Psoas muscle (tissue), 8 donors: ENCODE measurements around the gene INO80. TPM values are rescaled to one million over a fixed set of nuclear protein-coding genes. Genes with fewer than 3 reads are reported as not detected.
A peak's percentile ranks its signal among the peaks of the same experiment; 100 is the strongest.

ENCODE experiments used
- ATAC-seq, 4 donors: fragments of 200-7000 bp; cut with Tn5 transposase; one replicate each; pipeline ENCODE4 v1.9.1; 2020; ENCODE audit warnings: moderate library complexity in 3 of 4, mild to moderate bottlenecking in 2 of 4
- DNase-seq, 2 donors: peaks; one replicate each; pipeline ENCODE4 v3.0.0-alpha.2; 2020
- H3K27ac ChIP-seq: fragments of 200-600 bp; one replicate; pipeline ENCODE4 v1.8.0; 2022
- H3K27me3 ChIP-seq, 3 donors: fragments of 200-600 bp in 1 of 3; one replicate each; pipeline versions ENCODE4 v1.6.1 to v1.8.0; 2013 to 2022; ENCODE audit warnings: low read length in 2 of 3, mild to moderate bottlenecking in 2 of 3, moderate library complexity in 1 of 3; ENCODE audit not compliant: insufficient read depth in 3 of 3
- H3K36me3 ChIP-seq, 2 donors: fragments of 200-600 bp in 1 of 2; one replicate each; pipeline versions ENCODE4 v1.6.1 to v1.8.0; 2013 to 2022; ENCODE audit warnings: low read depth in 1 of 2, mild to moderate bottlenecking in 1 of 2, moderate library complexity in 1 of 2; ENCODE audit not compliant: insufficient read depth in 1 of 2
- H3K4me1 ChIP-seq: fragments of 200-600 bp; one replicate; pipeline ENCODE4 v1.8.0; 2022
- H3K4me3 ChIP-seq: fragments of 200-600 bp; one replicate; pipeline ENCODE4 v1.8.0; 2022; ENCODE audit warnings: mild to moderate bottlenecking
- H3K9me3 ChIP-seq: fragments of 200-600 bp; one replicate; pipeline ENCODE4 v1.8.0; 2022
- WGBS, 3 donors: extraction: QIAGEN DNeasy Blood & Tissue Kit; methylation state at CpG; one replicate each; pipeline versions ENCODE4 v1.1.6 to v1.1.7; 2013; 5-methylcytosine and 5-hydroxymethylcytosine counted together
- intact Hi-C, 2 donors: fragments of 100-400 bp; cut with DNase I; formaldehyde crosslinking; loops; one replicate each; pipeline versions ENCODE4 v1.11.0 to v1.14.2; 2022
- polyA plus RNA-seq, 3 donors: library from polyadenylated mRNA; stranded (reverse); fragments of 200-250 nt; gene quantifications; one replicate each; pipeline ENCODE4 v1.2.3, GENCODE V29; 2013
- total RNA-seq, 4 donors: library from RNA; stranded (reverse); fragmentation: NEBNext Ultra II Directional in 2 of 4; extraction: Animal tissue kit (Norgen Biotek cat#: 25700) in 2 of 4; gene quantifications; one replicate each; pipeline versions ENCODE4 v1.2.1 to v1.2.4, GENCODE V29; 2021 to 2023
- TF ChIP-seq, protein P1 (sequence below): fragments of 200-600 bp; IDR thresholded peaks from one replicate; pipeline ENCODE4 v1.8.0; 2022; ENCODE audit warnings: antibody characterized with exemption
- donor health status: healthy with polysubstance abuse.
- donor health status: DM: no; HTN: no; CAD: no; lungs with moderate emphysema.
- donor health status: Bipolar disorder and iron deficiency.
- donor health status: healthy.
- donor health status: DM: yes; HTN: yes; CAD: no.
- donor health status: DM: no; HTN: no; CAD: no.
- donor health status: DM: no; HTN: no; CAD: no.
- donor health status: DM: yes; HTN: yes; CAD: no.

INO80 gene
- total and polyA plus RNA-seq, 7 donors: 12.4 to 30.5 (median 20.1) TPM

DNA sequence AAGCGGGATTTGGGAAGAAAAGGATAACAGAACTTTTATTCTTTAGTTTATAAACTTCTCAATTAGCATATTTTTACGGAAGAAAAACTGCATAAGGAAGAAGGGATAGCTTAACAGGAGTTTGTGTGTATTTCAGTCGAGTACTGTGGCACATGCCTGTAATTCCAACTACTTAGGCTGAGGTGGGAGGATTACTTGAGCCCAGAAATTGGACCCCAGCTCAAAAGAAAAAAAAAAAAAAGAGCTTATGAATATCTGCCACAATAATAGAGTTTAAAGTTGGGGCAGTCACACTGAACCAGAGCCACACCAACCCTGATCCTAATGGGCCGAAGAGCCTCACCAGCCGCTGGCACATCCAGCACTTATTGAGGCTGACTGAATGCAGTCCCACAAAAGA lies 131.7 kb downstream of the INO80 start:
- TF ChIP-seq, protein P1, sequence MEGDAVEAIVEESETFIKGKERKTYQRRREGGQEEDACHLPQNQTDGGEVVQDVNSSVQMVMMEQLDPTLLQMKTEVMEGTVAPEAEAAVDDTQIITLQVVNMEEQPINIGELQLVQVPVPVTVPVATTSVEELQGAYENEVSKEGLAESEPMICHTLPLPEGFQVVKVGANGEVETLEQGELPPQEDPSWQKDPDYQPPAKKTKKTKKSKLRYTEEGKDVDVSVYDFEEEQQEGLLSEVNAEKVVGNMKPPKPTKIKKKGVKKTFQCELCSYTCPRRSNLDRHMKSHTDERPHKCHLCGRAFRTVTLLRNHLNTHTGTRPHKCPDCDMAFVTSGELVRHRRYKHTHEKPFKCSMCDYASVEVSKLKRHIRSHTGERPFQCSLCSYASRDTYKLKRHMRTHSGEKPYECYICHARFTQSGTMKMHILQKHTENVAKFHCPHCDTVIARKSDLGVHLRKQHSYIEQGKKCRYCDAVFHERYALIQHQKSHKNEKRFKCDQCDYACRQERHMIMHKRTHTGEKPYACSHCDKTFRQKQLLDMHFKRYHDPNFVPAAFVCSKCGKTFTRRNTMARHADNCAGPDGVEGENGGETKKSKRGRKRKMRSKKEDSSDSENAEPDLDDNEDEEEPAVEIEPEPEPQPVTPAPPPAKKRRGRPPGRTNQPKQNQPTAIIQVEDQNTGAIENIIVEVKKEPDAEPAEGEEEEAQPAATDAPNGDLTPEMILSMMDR: no peak
- Histone ChIP-seq H3K4me1 (no peaks in the 10 kb centered on the region), H3K27ac (peak overlapping the region; percentile 39), H3K36me3 (peaks cover 10 to 95% of the 10 kb centered on the region in 2 donors), H3K27me3 (no peaks in the 10 kb centered on the region), H3K9me3 (no peaks in the 10 kb centered on the region), H3K4me3 (no peak overlapping the region)
- no peak for ATAC-seq
- intact Hi-C loops: no loop called here
- 78 to 90% (median 80%) methylated on average over 5 of the region's 5 CpGs for WGBS, 3 donors
- no peak for DNase-seq

DNA sequence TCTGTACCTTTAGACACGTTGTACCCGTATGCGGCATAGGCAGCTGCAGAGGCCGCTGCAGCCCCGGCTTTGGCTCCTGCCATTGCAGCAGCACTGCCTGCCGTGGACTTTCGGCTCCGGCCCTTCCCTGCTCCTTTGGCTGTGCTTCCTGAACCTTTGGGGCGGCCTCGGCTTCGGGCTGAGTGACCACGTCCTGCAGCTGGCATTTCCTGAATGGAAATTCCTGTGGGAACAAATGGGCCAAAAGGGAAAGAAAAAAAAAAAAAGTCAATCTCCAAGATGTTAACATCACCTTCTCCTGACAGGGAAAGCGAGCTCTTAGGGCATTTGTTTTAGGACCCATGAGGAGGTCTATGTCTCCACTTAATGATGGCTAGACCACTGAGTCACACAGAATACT lies 133.2 kb downstream of the INO80 start:
- no peaks in the 10 kb centered on the region for H3K4me1 ChIP-seq
- WGBS, 3 donors: 76 to 79% (median 77%) methylated on average over 13 of the region's 13 CpGs
- H3K27ac ChIP-seq: no peak overlapping the region
- H3K4me3 ChIP-seq: no peak overlapping the region
- peaks cover 14 to 100% of the 10 kb centered on the region in 2 donors for H3K36me3 ChIP-seq
- DNase-seq (no peak), ATAC-seq (no peak)
- intact Hi-C loops: no loop called here
- TF ChIP-seq, protein P1: no peak
- H3K9me3 ChIP-seq: no peaks in the 10 kb centered on the region
- no peaks in the 10 kb centered on the region for H3K27me3 ChIP-seq

DNA sequence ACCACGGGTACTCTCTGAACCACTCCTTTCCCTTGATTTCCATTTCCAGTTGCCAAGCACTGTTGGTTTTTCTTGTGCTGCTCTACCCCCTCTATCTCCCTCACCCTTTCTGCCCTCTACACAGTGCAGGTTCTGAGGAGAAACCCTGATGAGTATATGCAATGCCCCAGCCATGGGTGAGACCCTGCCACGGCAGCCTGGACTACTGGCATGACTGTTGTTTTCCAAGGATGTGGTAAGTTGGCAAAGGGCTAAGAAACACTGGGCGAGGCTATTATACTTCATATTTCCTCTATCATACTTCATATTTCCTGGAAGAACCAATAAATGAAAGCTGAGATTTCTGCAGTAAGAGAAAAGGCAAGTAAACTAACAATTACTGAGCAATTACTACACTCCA lies 134.9 kb downstream of the INO80 start:
- 62 to 74% (median 67%) methylated on average over 3 of the region's 3 CpGs for WGBS, 3 donors
- intact Hi-C loops: no loop called here
- Histone ChIP-seq H3K9me3 (no peaks in the 10 kb centered on the region), H3K4me1 (no peaks in the 10 kb centered on the region), H3K36me3 (peaks cover 14 to 98% of the 10 kb centered on the region in 2 donors), H3K27ac (no peak overlapping the region), H3K4me3 (no peak overlapping the region), H3K27me3 (no peaks in the 10 kb centered on the region)
- ATAC-seq (no peak), DNase-seq (no peak)
- TF ChIP-seq, protein P1: no peak

DNA sequence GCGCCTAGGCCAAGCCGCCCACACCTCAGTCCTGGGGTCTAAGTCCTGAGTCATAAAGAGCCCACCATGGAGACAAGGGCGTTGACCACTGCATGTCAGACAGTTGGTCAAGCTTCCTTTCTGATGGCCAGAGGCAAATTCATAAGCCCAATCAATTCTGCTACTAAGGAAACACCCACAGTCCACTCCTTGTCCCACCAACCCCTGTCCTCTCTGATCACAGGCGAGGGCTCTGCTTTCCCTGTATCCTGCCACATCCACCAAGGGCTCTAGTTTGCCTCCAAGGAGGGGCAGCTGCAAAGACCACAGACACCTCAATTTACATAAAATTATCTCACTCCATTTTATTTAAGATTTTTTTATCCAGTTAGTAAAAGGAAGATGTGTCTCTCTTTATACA lies 137.5 kb downstream of the INO80 start:
- WGBS, 3 donors: 95 to 98% (median 96%) methylated on average over 4 of the region's 4 CpGs
- Histone ChIP-seq H3K9me3 (no peaks in the 10 kb centered on the region), H3K27me3 (no peaks in the 10 kb centered on the region), H3K4me1 (no peaks in the 10 kb centered on the region), H3K27ac (no peak overlapping the region), H3K4me3 (no peak overlapping the region), H3K36me3 (peaks cover 11 to 85% of the 10 kb centered on the region in 2 donors)
- DNase-seq (no peak), ATAC-seq (no peak)
- intact Hi-C loops: no loop called here
- TF ChIP-seq, protein P1: no peak

DNA sequence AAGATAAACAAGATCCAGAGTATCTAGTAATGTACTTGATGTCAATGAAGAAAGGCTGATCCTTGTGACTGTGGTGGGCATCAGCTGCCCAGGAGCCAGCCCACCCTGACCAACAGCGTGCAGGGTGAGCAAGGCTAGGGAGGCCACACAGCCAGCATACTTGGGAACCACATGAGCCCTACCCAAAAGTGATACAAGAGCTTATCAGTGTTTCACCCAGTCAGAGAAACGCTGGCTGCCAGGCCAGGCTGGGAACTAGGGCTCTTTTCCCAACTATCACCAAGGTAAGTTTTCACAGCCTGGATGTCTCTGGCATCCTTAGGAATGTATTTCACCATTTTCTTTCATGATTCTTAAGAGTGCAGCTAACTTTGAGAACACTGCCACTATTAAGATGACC lies 137.9 kb downstream of the INO80 start:
- ATAC-seq: no peak
- peaks cover 10 to 81% of the 10 kb centered on the region in 2 donors for H3K36me3 ChIP-seq
- no peaks in the 10 kb centered on the region for H3K9me3 ChIP-seq
- no peak overlapping the region for H3K27ac ChIP-seq
- no peak overlapping the region for H3K4me3 ChIP-seq
- H3K4me1 ChIP-seq: no peaks in the 10 kb centered on the region
- 78 to 93% (median 88%) methylated on average over 2 of the region's 2 CpGs for WGBS, 3 donors
- intact Hi-C loops: no loop called here
- TF ChIP-seq, protein P1: no peak
- no peak for DNase-seq
- no peaks in the 10 kb centered on the region for H3K27me3 ChIP-seq
